Measurements from ENCODE around the gene HOXC11.

Gene HOXC11

DNA sequence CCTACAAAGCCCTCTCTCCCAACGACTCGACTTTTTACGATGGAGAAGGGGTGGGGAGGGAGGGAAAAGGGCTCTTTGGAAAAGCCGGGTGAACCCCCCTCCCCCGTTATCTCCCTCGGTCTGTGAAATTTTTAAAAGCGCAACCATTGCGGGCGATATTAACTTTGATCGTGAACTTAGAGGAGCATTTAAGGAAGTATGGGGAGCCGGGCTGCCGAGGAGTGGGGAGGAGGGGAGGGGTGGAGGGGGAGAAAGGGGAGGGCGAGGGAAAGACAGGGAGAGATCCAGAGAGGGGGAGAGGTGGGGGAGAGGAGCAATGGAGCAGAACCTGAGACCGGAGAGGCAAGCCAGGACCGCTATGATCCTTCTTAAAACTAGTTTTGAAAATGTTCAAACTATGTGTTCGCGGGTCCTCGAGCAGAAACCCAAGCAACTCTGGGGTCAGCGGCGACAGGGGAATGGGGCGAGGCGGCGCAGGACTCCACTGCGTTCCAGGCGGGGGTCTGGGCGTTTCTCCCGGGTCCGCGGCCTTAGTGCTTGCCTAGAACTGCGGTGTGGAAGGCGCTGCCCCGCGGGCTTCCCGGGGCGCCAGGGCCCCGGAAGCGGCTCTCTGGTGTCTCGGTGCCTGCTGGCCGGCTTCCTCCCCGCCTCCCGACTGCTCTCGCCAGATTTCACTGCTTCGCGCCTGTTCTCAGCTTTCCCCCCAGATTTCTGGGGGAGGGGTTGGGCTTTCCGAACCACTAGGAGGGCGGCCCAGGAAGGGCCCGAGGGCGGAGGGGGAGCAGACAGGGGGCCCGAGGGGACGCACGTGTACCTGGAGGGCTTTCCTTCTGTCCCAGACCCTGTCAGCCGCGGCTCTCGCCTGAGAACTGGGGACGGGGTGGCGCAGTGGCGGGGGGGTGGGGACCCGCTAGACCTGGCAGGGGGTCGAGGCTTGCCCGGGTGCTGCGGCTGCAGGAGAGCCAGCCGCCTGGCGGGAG lies 1.4 kb downstream of the HOXC11 start, which contains the start of gene HOTAIR:
HOTAIR (minus strand) TSS at position 871 of the 980 bp plus-strand sequence.
- peak; percentile 71 for DNase-seq

DNA sequence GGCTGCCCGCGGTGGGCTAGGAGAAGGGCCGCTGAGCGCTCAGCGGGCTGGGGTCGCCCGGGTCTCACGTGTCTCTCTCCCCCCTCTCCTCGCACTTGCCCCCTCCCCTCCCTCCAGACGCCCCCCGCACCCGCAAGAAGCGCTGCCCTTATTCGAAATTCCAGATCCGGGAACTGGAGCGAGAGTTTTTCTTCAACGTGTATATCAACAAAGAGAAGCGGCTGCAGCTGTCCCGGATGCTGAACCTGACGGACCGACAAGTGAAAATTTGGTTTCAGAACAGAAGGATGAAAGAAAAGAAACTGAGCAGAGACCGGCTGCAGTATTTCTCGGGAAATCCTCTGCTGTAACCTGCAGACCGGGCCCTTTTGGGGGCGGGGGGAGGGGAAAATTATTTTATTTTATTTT lies 2.1 kb downstream of the HOXC11 start:
- no peak for DNase-seq

DNA sequence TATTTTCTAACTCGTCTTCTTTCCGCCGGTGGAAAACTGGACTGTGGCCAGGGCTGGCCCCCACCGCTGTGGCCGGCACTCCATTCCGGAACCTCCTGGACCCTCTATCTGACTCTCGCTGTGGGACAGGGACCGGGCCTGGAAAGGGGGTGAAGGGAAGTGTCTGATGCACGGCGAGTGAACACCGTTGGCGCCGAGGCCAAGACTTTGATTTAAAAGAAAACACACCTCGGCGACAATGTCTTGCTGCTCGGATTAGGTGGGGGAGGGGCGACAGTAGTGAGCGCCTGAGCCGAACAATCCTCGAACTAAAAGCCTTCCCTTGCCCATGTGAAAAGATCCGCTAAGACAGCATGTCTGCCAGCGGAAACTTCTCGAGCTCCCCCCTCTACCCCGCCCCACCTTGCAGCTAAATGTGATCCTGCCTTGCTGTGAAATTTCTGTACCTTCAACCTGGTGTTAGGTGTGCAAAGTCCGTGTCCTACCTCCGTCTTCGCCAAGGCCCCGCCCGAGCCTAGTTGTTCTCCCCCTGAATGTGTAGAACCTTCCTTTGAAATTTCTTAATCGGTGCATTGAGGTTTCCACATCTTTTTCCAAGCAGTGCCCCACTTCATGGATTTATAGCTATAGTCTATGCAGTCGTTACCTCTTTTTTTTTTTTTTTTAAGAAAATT lies 2.7 kb downstream of the HOXC11 start:
- no peak for DNase-seq

DNA sequence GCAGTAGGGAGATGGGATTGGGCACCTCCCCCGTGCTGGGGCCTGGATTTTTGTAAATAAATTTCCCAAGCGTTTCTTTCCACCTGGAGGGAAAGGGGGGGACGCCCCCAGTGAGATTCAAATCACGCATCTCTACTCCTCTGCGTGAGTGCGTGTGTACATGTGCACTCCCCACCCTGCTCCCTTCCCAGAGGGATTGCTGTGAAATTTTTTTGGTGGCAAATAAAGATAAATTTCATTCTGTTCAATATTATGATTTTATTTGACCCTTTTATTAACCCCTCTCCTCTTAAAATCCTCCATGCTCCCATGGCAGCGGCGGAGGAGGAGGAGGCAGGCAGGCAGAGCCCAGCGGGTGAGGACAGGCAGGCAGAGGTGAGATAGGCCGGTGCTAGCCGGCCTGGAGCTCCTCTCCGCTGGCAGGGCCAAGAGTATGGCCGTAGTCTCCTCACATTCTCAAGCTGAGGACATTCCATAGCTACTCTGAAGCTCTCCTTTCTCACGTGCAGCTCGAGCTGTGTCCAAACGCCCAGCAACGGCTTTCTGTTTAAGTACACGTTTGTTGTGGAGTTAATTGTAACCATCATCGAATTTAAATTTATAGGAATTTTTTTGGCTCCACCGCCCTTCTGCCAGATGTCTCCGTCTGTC lies 3.4 kb downstream of the HOXC11 start:
- DNase-seq: no peak

DNA sequence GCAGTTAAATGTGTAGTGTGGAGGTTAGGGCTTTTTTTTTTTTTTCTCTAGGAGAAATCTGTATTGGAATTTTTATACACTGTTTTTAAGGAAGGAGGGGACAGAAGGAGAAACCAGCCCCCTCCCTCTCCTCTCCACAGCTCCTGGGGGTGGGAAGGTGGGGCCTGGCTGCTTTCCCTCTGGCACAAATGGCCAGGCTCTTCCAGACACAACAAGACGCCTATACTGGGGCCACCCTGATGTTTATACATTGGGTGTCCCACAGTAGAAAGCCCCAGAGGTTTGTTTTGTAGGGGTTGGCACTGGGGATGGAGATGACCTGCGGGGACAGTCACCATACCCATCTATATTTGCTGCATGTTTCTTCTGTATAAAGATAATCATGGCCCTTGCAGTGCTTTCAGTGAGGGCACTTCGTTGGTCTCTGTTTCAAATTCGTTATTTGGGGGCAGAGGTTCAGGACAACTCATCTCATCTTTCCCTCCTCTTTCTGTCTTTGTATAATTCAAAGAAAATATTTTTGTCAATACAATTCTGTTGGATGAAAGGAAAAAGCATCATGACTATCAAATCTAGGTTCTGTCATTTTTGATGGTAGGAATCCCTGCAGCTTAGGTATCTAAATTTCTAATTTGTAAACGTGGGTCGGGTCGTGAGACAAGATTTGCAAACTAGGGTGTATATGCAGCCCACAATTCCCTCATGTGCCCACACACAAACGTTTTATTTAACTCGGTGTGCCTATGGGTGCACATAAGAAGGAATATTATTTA lies 4.1 kb downstream of the HOXC11 start:
- no peak for DNase-seq

DNA sequence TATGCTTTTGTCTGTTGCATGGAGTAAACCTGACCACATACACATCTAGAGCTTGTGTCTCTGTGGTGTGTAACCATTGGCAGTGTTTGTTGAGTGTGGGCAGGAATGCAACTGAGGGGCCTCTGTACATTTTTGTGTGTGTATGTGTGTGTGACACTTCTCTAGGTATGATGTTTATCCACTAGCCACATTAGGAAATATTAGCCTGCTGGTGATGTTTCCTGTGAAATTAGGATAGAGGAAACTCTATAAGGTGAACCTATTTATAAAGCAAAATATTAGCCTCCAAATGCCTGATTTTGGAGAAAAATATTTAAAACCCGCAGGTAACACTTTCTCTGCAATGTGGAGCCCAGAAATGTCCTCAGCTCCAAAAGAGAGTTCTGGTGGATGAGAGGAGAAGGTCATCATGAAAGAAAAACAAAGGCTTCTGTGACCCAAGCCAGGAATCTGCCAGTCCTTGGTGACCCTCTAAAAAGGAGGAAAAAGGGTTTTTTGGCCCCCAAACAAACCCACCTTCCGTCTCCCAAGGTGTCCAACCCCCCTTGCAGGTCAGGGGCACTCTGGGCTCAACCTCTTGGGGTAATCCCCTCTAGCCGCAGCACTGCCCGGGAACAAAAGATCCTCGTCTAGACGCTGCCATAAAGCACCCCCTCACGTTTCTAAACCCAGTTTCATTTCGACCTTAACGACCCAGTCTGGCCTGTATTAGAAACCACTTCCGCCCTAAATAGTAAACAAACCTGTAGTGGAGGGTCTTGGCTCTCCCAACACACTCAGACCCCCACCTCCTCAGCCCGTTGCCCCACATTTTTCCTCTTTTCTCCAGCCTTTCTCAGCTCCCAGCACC lies 4.9 kb downstream of the HOXC11 start:
- no peak for DNase-seq

DNA sequence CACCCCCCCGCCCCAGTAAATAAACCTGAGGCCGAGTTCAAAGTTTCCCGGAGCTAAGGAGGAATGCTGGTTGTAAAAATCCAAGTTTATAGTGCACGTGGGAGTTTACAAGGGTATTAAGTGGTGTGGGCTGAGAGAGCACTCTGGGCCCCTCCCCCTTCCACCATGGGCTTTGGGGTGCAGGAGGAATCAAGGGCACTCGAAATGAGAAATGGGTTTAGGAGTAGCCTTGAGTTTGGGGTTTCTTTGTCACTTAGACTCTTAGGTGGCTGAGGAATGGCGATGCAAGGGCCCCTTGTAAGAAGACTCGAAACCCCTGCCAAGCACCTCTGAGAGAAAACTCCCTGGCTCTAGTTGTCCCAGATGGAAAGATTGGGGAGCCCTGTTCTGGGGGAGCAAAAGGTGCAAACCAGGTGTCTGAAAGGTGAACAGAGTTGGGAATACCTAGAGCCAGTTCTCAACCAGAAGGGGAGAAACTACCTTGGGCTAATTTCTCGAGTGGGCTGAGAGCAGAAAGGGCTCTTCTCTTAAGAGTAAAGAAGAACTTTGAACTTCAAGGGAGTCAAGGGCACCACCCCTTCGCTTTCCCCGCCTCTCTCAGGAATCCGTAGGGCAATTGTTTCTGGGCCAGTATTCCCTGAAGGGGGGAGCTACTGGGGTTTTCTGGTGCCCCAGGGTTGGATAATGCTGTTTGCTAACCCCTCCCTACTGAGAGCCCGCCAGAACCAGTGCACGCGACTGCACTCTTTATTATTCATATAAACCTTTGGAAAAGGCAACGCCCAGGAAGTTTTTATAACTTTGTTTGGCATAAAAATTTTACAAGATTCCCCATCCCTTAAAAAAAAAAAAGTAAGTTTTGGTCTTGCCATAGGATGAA lies 5.8 kb downstream of the HOXC11 start:
- no peak for DNase-seq

DNA sequence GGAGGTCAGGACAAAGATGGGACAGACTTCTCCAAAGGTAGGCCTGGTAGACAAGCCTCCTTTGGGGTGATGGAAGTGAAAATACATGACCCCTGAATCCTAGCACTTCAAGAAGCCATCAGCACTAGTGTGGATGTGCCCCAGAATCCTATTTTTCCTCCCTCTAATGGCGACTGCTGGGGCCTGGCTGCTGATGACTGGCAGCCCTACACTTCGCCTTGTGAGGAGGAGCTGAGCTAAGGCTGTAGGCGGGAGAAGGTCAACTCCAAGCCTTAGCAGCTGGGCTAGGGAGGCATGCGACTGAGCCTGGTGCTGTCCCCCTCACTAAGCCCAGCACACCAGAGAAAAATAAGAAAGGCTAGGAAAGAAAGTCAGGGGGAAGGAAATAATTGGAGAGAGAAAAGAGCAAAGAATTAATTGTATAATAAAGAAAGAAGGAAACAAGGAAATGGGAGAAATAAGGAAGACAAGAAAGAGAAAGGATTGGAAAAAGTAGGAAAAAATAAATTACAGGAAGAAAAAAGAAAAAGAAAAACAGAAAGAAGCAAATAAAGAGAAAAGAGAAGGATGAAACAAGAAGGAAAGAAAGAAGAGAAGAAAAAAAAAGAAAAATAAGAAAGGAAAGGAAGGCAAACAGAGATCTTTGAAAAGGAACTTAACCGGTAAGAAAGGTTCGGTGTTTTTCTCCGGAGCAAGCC lies 7.3 kb downstream of the HOXC11 start:
- no peak for DNase-seq

DNA sequence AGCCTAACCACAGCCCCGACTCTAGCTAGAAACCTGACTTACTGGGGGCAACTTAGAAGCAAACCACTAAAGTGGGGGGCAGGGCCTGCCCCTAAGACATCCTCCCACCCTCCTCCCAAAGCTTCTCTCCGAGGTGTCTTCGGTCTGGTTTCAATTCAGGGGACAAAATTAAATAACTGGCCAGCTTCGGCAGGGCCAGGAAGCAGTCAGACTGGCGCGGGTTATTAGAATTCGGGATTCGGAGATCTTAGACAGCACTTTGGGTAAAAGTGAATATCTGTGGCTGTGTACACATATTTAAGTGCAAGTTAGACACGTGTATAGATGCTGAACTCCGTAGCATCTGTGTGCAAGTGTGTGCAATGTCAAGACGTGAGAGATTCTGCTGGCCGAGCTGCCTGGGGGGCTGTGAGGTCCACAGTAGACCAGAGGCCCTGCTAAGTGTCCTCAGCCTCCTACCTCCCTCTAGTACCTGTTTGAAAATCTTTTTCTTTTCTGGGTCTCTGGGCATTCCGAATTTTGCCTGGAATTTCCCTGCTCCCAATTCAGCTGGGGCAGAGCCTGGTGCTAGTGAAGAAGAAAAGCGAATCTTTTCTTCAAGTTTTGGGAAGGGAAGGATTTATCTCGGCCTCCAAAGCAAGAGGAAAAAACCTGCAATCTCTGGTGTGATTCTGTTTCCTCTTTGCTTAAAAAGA lies 8.0 kb downstream of the HOXC11 start:
- DNase-seq: no peak

DNA sequence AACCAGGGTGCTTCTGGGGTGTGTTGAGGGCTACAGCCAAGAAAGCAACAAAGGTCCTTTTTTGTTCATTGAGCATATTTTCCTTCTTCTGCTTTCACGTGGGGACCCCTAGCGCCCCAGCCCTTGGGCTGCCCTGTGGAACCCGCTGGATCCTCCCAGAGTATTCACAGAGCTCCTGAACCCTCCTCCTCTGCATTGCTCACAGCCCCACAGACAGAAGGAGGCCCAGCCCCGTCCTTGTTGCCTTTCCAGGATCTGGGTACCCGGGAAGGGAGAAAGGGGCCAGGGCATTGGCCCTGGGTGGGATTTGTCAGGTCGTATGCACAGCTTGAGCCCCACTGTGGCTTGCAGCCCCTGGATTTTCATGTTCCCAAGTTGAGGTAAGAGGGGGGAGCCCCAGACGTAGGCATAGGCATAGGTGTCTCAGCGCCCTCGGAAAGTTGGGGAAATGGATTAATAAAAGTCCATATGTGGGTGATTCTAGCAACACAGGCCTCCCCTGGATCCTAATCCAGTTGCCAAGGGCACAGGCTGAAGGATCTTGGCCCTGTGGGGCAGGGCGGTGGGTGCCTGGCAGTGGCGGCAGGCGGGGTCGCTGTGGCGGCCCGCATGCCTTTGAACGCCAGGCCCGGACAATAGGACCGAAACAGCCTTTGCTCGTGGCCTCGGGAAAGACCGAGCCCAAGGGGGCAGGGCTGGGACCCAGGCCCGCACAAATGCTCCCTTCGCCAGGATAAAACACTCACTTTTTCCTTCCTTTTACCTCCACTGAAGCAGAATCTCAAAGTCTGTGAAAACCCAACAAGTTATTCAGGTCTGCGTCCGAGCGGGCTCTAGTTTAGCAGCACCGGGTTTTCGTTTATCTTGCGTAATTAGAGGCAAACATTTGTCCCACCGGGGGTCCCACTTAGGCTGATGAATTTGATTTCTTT lies 9.0 kb downstream of the HOXC11 start:
- DNase-seq: no peak

DNA sequence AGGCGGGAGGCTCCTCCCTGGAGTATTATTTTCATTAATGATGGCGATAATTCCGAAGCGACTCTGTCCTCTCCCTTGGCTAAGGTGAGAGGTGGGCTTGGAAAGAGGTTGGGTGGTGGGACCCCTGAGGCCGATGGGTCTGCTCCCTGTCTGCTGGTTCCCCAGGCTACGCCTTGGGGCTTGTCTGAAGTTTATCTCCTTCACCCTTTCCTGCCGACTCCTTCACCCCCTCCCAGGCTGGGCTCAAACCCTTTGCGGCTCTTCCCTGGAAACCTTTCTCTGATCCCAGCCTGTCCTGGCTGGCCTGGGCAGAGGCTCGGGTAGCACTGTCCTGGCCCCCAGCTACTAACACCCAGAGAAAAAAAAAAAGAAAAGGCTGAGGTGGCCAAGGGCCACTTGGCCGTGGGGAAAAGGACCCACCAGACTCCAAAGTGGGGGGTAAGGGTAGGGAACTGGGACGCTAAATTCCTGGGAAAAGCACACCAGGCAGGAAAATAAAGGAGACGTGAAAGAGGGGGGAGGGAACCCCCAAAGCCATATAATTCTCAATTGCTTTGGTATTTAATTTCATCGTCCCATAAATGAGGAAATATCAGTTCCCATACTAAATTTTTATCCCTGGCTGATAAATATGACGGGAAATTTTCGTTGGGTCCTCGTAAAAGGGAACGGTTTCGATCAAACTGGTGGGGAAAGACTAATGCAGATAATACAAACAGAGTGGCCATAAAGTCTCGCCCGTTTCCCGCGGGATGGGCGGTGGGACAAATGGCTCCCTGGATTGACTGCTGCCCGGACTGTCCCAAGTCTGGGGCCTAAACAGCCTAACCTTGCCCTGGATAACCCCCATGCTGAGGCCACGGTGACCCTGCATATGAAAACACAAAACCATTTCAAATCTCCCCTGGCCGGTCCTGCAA lies 10.0 kb downstream of the HOXC11 start:
- no peak for DNase-seq

DNA sequence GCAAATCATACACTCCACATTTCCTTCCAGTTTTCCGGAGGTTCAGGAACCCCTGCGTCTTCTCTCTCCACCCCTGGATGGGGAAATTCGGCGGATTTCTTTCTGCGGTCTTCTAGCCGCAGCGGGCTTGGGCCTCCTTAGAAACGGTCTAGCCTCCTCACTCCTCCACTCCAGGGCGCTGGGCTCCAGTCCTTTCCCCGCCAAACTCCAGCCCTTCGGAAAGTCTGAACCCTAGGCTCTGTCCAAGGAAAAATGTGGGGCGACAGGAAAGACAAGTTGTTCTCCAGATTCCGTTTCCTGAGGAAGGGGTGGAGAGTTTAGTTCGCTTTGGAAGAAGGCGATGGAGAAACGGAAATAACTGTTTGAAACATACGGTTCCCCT lies 10.6 kb downstream of the HOXC11 start:
- no peak for DNase-seq

DNA sequence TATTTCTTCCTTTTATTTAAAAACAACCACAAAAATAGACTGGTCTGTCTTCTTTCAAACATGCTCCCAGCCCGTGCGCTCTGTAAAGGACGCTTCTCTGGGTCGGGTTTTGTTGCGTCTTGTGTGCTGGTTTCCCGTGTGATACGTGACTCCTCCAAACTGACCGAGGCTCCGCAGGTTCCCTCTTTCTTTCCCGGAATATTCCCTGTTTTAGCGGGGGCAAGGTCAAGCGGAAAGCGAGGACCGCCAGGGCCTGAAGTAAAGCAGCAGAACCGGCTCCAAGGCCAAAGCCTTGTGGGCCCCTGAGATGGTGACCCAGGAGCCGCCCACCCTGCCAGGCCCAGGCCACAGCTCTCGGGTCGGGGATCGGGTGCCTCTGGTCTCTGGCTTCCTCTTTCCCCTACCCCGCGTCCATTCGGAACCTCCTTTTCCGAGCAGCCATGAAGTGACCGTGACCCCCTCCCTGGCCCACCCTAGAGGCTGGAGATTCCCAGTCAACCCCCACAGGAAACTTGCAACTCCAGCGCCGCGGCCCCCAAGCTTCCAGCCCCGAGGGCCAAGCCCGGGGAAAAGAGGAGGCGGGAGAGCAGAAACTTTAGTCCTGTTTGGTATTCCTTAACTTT lies 11.1 kb downstream of the HOXC11 start:
- DNase-seq: no peak

DNA sequence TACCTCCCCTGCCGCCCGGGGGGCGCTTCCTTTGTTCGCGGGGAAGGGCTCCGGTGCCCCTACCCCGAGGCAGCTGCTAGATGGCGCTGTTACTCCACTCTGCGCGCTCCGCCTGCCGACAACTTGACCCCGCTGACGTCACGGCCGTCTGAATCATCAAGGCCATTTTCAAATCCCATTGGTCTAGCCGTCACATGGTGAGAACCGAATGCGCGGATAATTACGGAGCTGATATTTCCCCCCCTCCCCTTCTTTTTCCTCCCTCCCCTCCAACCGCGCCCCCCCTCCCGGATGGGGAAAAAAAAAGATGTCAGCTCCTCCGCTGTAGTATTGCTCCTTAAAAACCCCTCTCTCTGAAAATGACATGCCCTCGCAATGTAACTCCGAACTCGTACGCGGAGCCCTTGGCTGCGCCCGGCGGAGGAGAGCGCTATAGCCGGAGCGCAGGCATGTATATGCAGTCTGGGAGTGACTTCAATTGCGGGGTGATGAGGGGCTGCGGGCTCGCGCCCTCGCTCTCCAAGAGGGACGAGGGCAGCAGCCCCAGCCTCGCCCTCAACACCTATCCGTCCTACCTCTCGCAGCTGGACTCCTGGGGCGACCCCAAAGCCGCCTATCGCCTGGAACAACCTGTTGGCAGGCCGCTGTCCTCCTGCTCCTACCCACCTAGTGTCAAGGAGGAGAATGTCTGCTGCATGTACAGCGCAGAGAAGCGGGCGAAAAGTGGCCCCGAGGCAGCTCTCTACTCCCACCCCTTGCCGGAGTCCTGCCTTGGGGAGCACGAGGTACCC lies 12.2 kb downstream of the HOXC11 start, which contains the start of gene HOXC10:
HOXC10 (plus strand) TSS at position 246 of the 791 bp plus-strand sequence; CDS start at position 360, 114 bp downstream.
- peak; percentile 96 for DNase-seq

DNA sequence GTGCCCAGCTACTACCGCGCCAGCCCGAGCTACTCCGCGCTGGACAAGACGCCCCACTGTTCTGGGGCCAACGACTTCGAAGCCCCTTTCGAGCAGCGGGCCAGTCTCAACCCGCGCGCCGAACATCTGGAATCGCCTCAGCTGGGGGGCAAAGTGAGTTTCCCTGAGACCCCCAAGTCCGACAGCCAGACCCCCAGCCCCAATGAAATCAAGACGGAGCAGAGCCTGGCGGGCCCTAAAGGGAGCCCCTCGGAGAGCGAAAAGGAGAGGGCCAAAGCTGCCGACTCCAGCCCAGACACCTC lies 12.7 kb downstream of the HOXC11 start:
- no peak for DNase-seq

All from activated CD8-positive, alpha-beta memory T cell treated with anti-CD3 and anti-CD28 coated beads, Interleukin-2, amount 50 U/mL, for 48 hours (primary cell).